ENCODE measurements around the gene AIRE.

AIRE gene

GRCh38 chr21:44283948-44284347, 1.7 kb upstream of the AIRE start:
- H3K4me3 ChIP-seq (ENCODE audit: control insufficient read depth, low read depth, low read length), result no peak overlapping the region
- no peak for TF ChIP-seq CTCF (IDR thresholded peaks at IDR 0.05; ENCODE audit: control insufficient read depth, insufficient read depth, low read depth, low read length, missing control alignments)
- DNase-seq (ENCODE audit: low read depth), result no peak

GRCh38 chr21:44286086-44286715, 525 bp downstream of the AIRE start:
- no peak for TF ChIP-seq CTCF (IDR thresholded peaks at IDR 0.05; ENCODE audit: control insufficient read depth, insufficient read depth, low read depth, low read length, missing control alignments)
- H3K4me3 ChIP-seq (ENCODE audit: control insufficient read depth, low read depth, low read length), result no peak overlapping the region

GRCh38 chr21:44286716-44287632, 1.3 kb downstream of the AIRE start:
- H3K4me3 ChIP-seq (ENCODE audit: control insufficient read depth, low read depth, low read length), result no peak overlapping the region
- no peak for TF ChIP-seq CTCF (IDR thresholded peaks at IDR 0.05; ENCODE audit: control insufficient read depth, insufficient read depth, low read depth, low read length, missing control alignments)
- DNase-seq (ENCODE audit: low read depth), result no peak

More at GRCh38 chr21:44286086-44286715, 525 bp downstream of the AIRE start:
- DNase-seq (ENCODE audit: low read depth), result no peak

GRCh38 chr21:44288251-44289110, 2.8 kb downstream of the AIRE start:
- no peak for DNase-seq (ENCODE audit: low read depth)
- no peak overlapping the region for H3K4me3 ChIP-seq (ENCODE audit: control insufficient read depth, low read depth, low read length)
- no peak for TF ChIP-seq CTCF (IDR thresholded peaks at IDR 0.05; ENCODE audit: control insufficient read depth, insufficient read depth, low read depth, low read length, missing control alignments)

- TF ChIP-seq CTCF (IDR thresholded peaks at IDR 0.05; ENCODE audit: control insufficient read depth, insufficient read depth, low read depth, low read length, missing control alignments), result no peak
- no peak for DNase-seq (ENCODE audit: low read depth)
- no peak overlapping the region for H3K4me3 ChIP-seq (ENCODE audit: control insufficient read depth, low read depth, low read length)
Observed at GRCh38 chr21:44289381-44290010, 3.8 kb downstream of the AIRE start.

All from AG09309 (cell line).